ENCODE data around the gene SCCPDH.
"Not testable (repeated sequence)": the region's sequence is repeated elsewhere in the genome, so short reads cannot be mapped to it uniquely, and the experiment has no call there.

The SCCPDH gene

DNA sequence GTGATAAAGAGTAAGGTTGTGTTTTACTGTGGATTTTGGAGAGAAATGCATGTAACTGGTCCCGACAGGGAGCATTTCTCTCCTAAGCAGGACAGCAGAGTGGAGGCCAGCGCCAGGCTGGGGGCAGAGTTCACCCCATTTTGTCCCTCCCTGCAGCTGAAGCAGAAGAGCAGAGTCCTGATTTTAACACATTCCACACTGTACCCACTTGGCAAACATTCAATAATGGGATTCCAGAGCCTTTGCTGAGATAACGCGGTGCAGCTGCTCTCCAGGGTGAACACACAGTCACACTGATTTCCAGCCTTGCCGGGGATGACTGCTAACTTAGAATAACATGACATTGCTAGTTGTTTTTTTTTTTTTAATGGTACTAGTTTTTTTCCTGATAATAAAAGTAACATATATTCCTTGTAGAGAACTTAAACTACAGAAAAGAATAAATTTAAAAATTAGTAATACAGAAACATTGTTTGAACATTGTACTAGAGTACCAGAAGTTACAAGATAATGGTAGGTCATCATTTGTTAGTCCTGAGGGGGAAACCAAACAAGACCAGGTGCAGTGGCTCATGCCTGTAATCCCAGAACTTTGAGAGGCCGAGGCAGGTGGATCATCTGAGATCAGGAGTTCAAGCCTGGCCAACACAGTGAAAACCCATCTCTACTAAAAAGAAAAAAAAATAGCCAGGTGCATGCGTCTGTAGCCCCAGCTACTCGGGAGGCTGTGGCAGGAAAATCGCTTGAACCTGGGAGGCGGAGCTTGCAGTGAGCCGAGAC lies 77.2 kb downstream of the SCCPDH start:
- DNase-seq = no peak

DNA sequence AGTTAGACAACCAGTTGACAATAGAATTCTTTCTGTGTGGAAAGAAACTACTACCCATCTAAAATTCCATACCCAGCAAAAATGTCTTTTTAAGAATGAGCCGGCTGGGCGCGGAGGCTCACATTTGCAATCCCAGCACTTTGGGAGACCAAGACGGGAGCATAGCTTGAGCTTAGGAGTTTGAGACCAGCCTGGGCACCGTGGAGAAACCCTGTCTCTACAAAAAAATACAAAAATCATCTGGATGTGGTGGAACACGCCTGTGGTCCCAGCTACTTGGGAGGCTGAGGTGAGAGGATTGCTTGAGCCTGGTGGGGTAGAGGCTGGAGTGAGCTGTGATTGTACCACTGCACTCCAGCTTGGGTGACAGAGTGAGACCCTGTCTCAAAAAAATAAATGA lies 79.2 kb downstream of the SCCPDH start:
- no peak for DNase-seq

DNA sequence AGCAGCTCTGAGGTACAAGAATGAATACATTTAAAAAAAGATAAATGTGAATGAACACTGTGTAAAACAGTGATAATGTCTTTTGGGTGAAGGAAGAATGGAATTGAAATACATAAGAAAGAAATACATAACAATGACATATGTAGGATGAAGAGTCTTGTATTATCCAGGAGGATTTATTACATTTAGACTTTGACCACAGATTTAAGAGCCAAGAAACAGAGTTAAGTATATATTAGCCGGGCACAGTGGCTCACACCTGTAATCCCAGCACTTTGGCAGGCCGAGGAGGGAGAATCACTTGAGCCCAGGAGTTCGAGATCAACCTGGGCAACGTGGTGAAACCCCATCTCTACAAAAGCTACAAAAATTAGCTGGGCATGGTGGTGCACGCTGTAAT lies 79.7 kb downstream of the SCCPDH start:
- no peak for DNase-seq

DNA sequence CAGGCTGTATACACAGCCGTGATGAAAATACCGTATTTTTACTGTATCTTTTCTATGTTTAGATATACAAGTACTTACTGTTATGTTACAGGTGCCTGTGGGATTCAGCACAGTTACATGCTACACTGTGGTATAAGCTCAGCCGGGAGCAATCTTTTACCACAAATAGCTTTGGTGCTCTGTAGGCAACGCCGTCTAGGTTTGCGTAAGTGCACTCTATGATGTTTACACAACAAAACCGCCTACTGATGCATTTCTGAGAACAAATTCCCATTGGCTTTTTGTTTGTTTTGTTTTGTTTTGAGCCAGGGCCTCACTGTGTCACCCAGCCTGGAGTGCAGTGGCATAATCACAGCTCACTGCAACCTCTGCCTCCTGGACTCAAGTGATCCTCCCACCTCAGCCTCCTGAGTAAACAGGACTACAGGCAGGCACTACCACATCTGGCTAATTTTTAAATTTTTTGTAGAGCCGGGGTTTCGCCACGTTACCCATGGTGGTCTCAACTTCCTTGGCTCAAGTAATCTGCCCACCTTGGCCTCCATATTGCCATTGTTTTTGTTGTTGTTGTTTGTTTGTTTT lies 81.0 kb downstream of the SCCPDH start:
- DNase-seq = no peak

DNA sequence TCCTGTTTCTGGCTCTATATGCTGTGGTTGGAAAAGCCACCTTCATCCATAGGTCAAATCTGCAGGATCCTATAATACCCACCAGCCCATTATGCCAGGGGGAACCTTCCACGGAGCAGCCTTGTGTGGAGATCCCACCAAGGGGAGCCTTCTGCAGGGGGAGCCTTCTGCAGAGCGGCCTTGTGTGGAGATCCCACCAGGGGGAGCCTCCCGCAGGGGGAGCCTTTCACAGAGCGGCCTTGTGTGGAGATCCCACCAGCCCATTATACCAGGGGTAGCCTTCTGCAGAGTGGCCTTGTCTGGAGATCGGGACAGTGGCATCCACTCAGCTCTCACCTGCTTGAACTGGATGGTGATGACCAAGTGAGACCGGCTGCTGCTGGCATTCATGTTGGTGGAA lies 85.3 kb downstream of the SCCPDH start:
- no peak for DNase-seq

DNA sequence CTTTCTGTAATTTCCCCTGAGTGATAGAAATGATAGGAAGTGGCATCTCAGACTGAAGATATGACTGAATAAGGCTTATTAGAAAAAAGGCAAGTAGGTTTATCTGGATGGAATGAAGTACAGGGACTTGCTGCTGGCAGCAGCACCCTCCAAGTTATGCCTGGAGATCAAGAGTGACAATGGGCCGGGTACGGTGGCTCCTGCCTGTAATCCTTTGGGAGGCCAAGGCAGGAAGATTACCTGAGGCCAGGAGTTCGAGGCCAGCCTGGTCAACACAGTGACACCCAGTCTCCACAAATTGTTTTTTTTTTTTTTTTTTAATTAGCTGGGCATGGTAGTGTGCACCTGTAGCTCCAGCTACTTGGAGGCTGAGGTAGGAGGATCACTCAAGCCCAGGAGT lies 87.8 kb downstream of the SCCPDH start:
- no peak for DNase-seq

DNA sequence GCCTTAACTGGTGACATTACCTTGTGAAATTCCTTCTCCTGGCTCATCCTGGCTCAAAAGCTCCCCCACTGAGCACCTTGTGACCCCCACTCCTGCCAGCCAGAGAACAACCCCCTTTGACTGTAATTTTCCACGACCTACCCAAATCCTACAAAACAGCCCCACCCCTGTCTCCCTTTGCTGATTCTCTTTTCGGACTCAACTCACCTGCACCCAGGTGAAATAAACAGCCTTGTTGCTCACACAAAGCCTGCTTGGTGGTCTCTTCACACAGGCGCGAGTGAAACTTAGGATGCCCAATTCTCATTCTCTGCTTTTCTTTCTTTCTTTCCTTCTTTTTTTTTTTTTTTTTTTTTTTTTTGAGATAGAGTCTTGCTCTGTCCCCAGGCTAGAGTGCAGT lies 89.1 kb downstream of the SCCPDH start:
- not testable (repeated sequence) for DNase-seq

DNA sequence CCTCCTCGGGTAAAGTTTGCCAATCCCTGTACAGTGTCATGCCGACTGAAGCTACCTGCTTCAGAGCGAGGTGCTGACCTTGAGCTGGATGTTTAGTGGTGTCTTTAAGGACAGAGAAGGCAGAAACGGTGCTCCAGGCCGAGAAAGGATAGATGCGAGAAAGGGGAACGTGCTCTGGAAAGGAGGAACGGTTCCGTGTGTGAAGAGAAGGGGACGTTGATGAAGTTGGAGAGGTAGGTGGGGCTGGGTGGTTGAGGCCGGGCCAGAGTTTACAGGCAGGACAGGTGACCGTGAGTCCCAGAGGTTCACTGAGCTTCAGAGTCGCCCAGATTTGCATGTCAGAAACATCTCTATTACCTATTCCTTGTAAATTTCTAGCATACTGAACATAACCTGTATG lies 90.7 kb downstream of the SCCPDH start:
- DNase-seq = no peak

DNA sequence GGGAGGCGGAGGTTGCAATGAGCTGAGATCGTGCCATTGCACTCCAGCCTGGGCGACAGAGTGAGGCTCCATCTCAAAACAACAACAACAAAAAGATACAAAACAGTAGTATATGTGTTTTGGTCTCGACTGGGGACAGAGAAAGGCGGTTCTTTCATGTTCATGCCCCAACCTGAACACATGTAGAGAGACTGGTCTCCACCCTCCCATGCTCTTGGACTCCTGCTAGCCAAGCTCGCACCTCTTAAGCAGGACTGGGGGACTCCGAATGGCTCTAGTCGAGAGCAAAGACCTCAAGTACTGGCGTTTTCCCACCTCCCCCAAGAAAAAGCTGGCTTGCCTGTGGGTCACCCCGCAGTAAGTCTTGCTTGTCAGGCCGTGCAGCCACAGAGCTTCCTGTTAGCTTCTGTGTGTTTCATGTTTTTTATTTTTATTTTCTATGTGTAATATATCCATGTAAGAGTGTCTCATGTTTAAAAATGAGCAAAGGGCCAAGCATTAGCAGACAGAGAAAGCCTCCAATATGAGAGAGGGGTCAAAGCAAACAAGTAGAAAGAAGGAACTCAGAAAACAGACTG lies 91.6 kb downstream of the SCCPDH start:
- DNase-seq = no peak

All from stimulated activated CD4-positive, alpha-beta T cell treated with anti-CD3 and anti-CD28 coated beads, Interleukin-12 subunit alpha, Interleukin-12 subunit beta, amount 100 ng/mL, for 4 hours (primary cell).